NCI-H146 treated with DMSO at 0.1 percent for 48 hours (cell line): ENCODE measurements around the gene SYF2.

Experiments
- DNase-seq: peaks from one replicate; lab custom pipeline; 2025; ENCODE audit not compliant: unreplicated experiment; lab: John Stamatoyannopoulos, UW

The SYF2 gene

GRCh38 chr1:25185409-25186160, 46.7 kb downstream of the SYF2 start:
- no peak for DNase-seq

- DNase-seq = no peak
These were observed 48.1 kb downstream of the SYF2 start for GRCh38 chr1:25184001-25184762.

GRCh38 chr1:25183126-25183980, 48.9 kb downstream of the SYF2 start:
- DNase-seq = no peak

DNA sequence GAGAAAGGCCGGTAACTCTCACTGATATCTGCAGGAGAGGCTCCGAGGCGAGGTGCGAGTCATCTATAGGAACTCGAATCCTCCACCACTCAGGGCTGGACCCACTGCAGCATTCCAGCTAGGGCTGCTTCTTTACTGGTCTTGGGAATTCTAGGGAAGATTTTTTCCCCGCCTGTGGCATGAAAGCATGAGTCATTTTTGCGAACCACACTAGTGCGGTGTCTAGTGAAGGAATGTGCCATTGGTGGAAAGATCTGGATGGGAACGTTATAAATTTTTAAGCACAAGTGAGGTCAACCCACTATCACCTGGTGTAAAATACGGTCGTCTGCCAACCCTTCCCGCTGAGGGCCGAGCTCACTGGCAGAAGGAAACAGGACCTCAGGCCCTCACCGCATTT, 49.7 kb downstream of the SYF2 start:
- DNase-seq = no peak

GRCh38 chr1:25180996-25181395, 51.3 kb downstream of the SYF2 start:
- DNase-seq = no peak

DNA sequence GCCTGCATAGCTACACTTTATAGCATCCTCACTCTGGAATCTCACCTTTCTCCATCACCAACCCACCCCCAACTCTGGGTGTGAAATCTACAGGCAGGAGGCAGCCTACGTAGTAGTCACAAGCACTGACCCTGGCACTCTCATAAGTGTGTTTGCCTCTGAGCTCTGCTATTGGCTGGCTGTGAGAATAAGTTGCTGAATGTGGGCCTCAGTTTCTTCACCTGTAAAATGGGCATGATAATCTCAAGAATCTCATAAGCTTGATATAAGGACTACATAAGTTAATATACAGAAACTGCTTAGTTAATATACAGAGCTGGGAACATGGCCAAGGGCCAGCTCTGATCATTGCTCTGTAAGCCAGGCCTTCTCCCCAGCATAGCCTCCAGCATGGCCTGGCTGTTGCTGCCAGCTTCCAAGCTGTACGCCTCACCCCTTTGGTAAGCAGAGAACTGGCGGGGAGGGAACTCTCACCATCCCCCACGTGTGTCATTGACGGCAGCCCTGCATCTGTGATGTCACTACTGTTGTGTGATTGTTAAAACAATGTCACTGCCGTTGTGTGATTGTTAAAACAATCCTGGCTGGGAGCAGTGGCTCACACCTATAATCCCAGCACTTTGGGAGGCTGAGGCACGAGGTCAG, 53.3 kb downstream of the SYF2 start:
- DNase-seq = no peak

DNA sequence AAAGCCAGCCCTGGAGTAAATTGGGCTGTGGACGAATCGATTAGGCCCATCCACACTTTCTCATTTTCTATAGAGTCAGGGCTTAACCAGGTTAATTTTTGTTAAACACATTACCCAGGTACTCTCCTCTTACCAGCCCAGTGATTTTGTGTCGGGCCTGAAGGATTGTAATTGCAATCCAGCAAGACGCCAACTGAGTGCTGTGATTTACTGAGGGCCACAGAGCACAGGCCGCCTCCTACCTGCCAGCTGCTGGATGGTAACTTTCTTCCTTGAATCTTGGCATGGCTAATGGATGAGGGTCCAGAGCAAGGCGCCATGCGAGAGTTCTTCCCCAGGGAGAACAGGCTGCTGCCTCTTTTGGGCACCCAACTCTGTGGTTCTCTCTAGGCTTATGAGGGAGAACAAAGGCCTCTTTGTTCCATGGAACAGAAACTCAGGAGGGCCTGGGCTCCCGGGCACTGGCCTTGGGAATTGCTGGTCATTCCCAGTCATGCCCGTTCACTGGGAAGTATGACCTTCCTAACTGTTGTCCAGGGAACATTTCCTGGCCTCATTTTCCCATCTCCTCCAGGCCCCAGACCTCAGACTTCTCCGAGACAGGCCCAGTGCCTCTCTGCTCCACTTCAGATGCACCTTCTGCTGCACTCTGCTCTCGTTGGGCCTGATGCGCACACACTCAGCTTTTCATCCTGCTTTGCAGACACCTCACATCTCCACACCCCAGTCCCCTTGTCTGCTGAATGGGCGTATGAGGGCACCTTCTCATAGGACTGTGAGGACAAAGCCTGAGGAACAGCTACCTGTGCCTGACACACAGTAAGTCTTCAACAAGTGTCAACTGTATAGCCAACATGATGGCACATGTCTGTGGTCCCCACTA, 57.3 kb downstream of the SYF2 start:
- no peak for DNase-seq

- no peak for DNase-seq
These were observed 58.0 kb downstream of the SYF2 start for GRCh38 chr1:25174363-25174729.

GRCh38 chr1:25173809-25174340, 58.4 kb downstream of the SYF2 start:
- no peak for DNase-seq
